Measurements from ENCODE around the gene FBP1.
"Not testable (repeated sequence)": the region's sequence is repeated elsewhere in the genome, so short reads cannot be mapped to it uniquely, and the experiment has no call there.

FBP1 gene

GRCh38 chr9:94568250-94568889 lies 70.9 kb downstream of the FBP1 start:
- no peak for DNase-seq

GRCh38 chr9:94567271-94567670 lies 72.0 kb downstream of the FBP1 start:
- no peak for DNase-seq

GRCh38 chr9:94566550-94566949 lies 72.8 kb downstream of the FBP1 start:
- DNase-seq: no peak

- DNase-seq: not testable (repeated sequence)
Observed at GRCh38 chr9:94564279-94564678, 75.0 kb downstream of the FBP1 start.

GRCh38 chr9:94563548-94563947 lies 75.8 kb downstream of the FBP1 start:
- DNase-seq: no peak

GRCh38 chr9:94560237-94560636 lies 79.1 kb downstream of the FBP1 start:
- DNase-seq: no peak

- DNase-seq: no peak
Observed at GRCh38 chr9:94557376-94557775, 81.9 kb downstream of the FBP1 start.

- no peak for DNase-seq
Observed at GRCh38 chr9:94554439-94555331, 84.6 kb downstream of the FBP1 start, which contains the start of gene PCAT7. Gene PCAT7 (plus strand): TSS chr9:94555083.

GRCh38 chr9:94554078-94554438 lies 85.3 kb downstream of the FBP1 start:
- no peak for DNase-seq
